ENCODE measurements around the gene C3orf20.

The C3orf20 gene

DNA sequence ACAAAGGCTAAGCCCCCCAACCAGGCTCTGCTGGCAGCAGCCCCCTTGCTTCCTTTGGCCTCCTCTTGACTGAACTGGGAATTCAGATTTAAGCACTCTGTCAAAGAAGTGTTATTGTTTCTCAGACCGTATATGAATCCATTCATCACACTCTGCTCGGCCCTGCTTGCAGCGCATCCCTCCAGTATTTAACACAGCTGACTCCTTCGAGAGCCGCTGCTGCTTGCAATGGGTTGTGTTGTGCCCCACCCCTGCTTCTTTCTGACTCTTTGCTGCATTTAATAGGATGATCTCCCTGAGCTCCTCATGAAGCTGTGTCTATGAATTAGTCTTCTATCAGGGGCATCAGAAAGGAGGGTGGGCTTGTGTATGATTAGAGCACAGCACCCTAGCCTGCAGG, 31.2 kb downstream of the C3orf20 start:
- DNase-seq = no peak
- TF ChIP-seq, protein P1, sequence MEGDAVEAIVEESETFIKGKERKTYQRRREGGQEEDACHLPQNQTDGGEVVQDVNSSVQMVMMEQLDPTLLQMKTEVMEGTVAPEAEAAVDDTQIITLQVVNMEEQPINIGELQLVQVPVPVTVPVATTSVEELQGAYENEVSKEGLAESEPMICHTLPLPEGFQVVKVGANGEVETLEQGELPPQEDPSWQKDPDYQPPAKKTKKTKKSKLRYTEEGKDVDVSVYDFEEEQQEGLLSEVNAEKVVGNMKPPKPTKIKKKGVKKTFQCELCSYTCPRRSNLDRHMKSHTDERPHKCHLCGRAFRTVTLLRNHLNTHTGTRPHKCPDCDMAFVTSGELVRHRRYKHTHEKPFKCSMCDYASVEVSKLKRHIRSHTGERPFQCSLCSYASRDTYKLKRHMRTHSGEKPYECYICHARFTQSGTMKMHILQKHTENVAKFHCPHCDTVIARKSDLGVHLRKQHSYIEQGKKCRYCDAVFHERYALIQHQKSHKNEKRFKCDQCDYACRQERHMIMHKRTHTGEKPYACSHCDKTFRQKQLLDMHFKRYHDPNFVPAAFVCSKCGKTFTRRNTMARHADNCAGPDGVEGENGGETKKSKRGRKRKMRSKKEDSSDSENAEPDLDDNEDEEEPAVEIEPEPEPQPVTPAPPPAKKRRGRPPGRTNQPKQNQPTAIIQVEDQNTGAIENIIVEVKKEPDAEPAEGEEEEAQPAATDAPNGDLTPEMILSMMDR (IDR thresholded peaks at IDR 0.05; ENCODE audit: low read depth, low read length) = no peak
- Histone ChIP-seq H3K36me3 (no peaks in the 10 kb centered on the region), H3K4me3 (ENCODE audit: low read depth, low read length) (no peak overlapping the region), H3K9me3 (ENCODE audit: severe bottlenecking) (peaks cover 6% of the 10 kb centered on the region), H3K27ac (no peak overlapping the region), H3K27me3 (ENCODE audit: insufficient read depth, low read depth, severe bottlenecking) (peaks cover 39% of the 10 kb centered on the region)

DNA sequence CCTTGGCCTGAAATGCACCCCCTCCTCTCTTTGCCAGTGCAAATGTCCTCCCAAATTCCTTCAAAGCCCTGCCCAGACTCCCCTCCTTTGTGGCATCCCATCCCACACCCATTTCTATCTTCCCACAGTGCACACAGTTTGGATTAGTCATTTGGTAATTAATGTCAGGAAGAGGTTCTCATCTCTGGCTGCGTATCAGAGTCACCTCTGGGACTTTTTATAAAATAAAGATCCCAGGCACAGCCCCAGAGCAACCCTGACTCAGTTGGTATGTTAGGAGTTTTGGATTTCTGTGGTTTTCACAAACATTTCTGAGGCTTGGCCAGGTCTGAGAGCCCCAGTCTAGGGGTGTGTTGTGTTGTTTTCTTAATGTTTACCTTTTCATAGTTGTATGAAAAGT, 41.6 kb downstream of the C3orf20 start:
- no peaks in the 10 kb centered on the region for H3K36me3 ChIP-seq
- H3K4me3 ChIP-seq (ENCODE audit: low read depth, low read length) = no peak overlapping the region
- TF ChIP-seq, protein P1 (IDR thresholded peaks at IDR 0.05; ENCODE audit: low read depth, low read length) = no peak
- H3K27me3 ChIP-seq (ENCODE audit: insufficient read depth, low read depth, severe bottlenecking) = peaks cover 32% of the 10 kb centered on the region
- H3K27ac ChIP-seq = no peak overlapping the region
- no peaks in the 10 kb centered on the region for H3K9me3 ChIP-seq (ENCODE audit: severe bottlenecking)
- DNase-seq = no peak

DNA sequence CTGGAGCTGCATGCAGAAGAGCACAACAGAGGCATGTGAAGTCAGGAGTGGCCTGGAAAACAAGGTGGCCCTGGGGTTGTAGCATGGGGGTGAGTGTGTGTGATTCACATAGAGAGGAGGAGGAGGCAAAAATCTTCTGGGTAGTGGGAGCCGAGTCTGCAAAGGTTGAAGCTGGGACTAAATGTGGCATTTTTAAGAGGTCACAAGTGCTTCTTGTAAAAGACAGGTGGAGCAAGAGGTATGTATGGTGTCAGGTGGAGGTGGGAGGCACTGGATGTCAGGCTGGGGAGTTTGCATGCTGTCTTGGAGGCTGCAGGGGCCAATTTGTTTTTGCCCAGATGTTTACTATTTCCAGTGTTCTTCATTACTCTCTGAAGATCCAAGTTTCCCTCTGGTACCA, 42.4 kb downstream of the C3orf20 start:
- Histone ChIP-seq H3K36me3 (no peaks in the 10 kb centered on the region), H3K9me3 (ENCODE audit: severe bottlenecking) (no peaks in the 10 kb centered on the region), H3K27ac (no peak overlapping the region), H3K4me3 (ENCODE audit: low read depth, low read length) (no peak overlapping the region), H3K27me3 (ENCODE audit: insufficient read depth, low read depth, severe bottlenecking) (peaks cover 32% of the 10 kb centered on the region)
- TF ChIP-seq, protein P1 (IDR thresholded peaks at IDR 0.05; ENCODE audit: low read depth, low read length) = no peak
- DNase-seq = no peak

DNA sequence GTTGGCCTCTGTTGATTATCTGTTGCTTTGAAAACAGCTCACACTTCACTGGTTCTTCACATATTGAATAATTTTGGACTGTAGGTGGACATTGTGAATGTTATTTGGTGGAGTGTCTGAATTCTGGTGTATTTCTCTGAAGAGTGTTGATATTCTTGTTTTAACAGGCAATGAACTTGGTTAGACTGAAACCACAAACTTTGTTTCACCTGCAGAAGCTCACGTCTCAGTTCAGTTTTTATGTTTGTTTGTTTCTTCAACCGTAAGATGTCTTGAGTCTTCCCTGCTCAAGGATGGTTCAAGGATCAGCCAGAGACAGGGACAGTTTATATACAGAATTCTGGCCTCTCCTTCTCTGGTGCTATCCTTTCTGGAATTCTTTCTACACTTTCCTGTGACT, 43.6 kb downstream of the C3orf20 start:
- H3K27me3 ChIP-seq (ENCODE audit: insufficient read depth, low read depth, severe bottlenecking) = peaks cover 37% of the 10 kb centered on the region
- H3K27ac ChIP-seq = no peak overlapping the region
- H3K36me3 ChIP-seq = no peaks in the 10 kb centered on the region
- no peaks in the 10 kb centered on the region for H3K9me3 ChIP-seq (ENCODE audit: severe bottlenecking)
- no peak for DNase-seq
- TF ChIP-seq, protein P1 (IDR thresholded peaks at IDR 0.05; ENCODE audit: low read depth, low read length) = no peak
- H3K4me3 ChIP-seq (ENCODE audit: low read depth, low read length) = no peak overlapping the region

DNA sequence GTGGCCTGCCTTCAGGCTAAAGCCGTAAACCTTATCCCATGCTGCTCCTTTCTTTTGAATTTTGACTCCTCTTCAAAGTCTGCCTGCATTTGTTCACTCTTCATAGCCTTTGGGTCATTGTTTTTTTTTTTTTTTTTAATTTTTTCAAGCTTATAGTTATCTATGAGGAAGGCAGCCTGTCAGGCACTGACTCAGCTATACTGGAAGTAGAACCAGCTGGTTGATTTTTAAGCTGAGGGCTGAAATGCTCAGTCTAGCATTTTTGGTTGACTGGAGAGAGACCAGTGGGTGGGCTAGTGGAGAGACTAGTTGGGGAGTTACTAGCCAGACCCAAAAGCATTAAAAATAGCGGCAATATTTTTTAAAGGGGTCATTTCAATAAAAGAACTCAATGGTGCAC, 44.1 kb downstream of the C3orf20 start:
- H3K27me3 ChIP-seq (ENCODE audit: insufficient read depth, low read depth, severe bottlenecking) = peaks cover 35% of the 10 kb centered on the region
- H3K36me3 ChIP-seq = no peaks in the 10 kb centered on the region
- no peak for DNase-seq
- TF ChIP-seq, protein P1 (IDR thresholded peaks at IDR 0.05; ENCODE audit: low read depth, low read length) = no peak
- no peak overlapping the region for H3K4me3 ChIP-seq (ENCODE audit: low read depth, low read length)
- H3K9me3 ChIP-seq (ENCODE audit: severe bottlenecking) = no peaks in the 10 kb centered on the region
- no peak overlapping the region for H3K27ac ChIP-seq

DNA sequence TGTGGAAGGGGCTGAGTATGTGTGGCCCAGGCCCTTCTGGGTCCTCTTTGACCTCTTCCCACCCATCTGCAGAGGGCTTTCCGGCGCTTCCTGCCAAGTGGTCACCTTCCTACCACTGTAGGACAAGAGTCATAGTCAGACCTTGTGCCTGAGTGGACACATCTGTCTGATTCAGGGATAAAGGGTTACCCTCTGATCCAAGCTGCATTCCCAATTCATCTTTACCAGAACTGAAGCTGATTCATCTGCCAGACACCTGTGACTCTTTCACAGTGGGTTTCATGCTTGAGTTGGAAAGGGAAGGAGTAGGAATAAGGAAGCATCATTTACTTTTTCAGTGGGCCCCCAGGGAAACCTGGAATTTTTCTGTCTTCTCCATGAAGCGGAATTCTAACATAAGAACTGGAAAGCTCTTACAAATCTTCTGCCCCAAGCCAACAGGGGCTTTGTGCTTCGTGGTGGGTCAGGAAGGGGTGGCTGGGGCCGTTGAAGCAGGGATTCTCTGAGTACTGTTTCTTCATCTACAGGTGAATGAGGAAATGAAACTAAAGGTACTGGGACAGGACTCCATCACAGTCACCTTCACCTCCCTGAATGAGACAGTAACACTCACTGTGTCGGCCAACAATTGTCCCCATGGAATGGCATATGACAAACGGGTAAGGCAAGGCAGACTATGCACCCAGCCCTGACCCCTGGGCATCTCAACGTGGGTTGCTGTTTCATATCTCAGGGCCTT, 46.4 kb downstream of the C3orf20 start:
- Histone ChIP-seq H3K27ac (no peak overlapping the region), H3K4me3 (ENCODE audit: low read depth, low read length) (no peak overlapping the region), H3K9me3 (ENCODE audit: severe bottlenecking) (no peaks in the 10 kb centered on the region), H3K27me3 (ENCODE audit: insufficient read depth, low read depth, severe bottlenecking) (peaks cover 24% of the 10 kb centered on the region), H3K36me3 (no peaks in the 10 kb centered on the region)
- no peak for DNase-seq
- TF ChIP-seq, protein P1 (IDR thresholded peaks at IDR 0.05; ENCODE audit: low read depth, low read length) = no peak
